IMR-90 (cell line): Measurements from ENCODE around the gene FANCL. TPM values are rescaled to one million over a fixed set of nuclear protein-coding genes. Genes with fewer than 3 reads are reported as not detected.

Experiments
- ATAC-seq: fragments of 200-7000 bp; cut with Tn5 transposase; 2 replicates; pipeline ENCODE4 v1.9.1; 2020; ENCODE audit warnings: low read depth, mild to moderate bottlenecking, moderate library complexity
- BruUV-seq: library from RNA; stranded (reverse); fragments of 400-500 nt; replicated peaks from 2 replicates; lab custom pipeline; 2021; lab: Mats Ljungman, UMichigan
- CTCF ChIA-PET: fragments of 300-600 bp; formaldehyde crosslinking; extraction: SDS; loops from one replicate; lab custom pipeline; 2021; ENCODE audit warnings: antibody characterized with exemption; lab: Yijun Ruan, JAX
- POLR2A ChIA-PET: fragments of 300-600 bp; sonication (Branson Sonifier 250); formaldehyde crosslinking; loops from one replicate; lab custom pipeline; 2022; ENCODE audit warnings: antibody characterized with exemption; ENCODE audit not compliant: unreplicated experiment; lab: Charles Lee
- DNase-seq: peaks from one replicate; pipeline ENCODE4 v3.0.0; 2013
- H2AFZ ChIP-seq: replicated peaks from 2 replicates; pipeline ENCODE3; 2013; ENCODE audit warnings: low read length, mild to moderate bottlenecking; ENCODE audit not compliant: poor library complexity
- H2AK5ac ChIP-seq: 2 replicates; pipeline ENCODE4 v1.6.1; 2013; ENCODE audit warnings: low read depth, low read length, inconsistent platforms
- H2AK9ac ChIP-seq: replicated peaks from 2 replicates; pipeline ENCODE3; 2013; ENCODE audit warnings: mild to moderate bottlenecking, low read depth, low read length, moderate library complexity; ENCODE audit not compliant: poor library complexity
- H2BK120ac ChIP-seq: 2 replicates; pipeline ENCODE4 v1.6.1; 2013; ENCODE audit warnings: low read depth, low read length, inconsistent platforms
- H2BK15ac ChIP-seq: 3 replicates; pipeline ENCODE4 v1.6.1; 2013; ENCODE audit warnings: low read depth, low read length, inconsistent platforms
- H2BK20ac ChIP-seq: 2 replicates; pipeline ENCODE4 v1.6.1; 2013; ENCODE audit warnings: low read depth, mild to moderate bottlenecking, inconsistent platforms, low read length, moderate library complexity
- H2BK5ac ChIP-seq: 2 replicates; pipeline ENCODE4 v1.6.1; 2013; ENCODE audit warnings: mild to moderate bottlenecking, low read depth, low read length, inconsistent platforms; ENCODE audit not compliant: poor library complexity, severe bottlenecking
- H3K14ac ChIP-seq: replicated peaks from 2 replicates; pipeline ENCODE4 v1.6.1; 2013; ENCODE audit warnings: low read depth, low read length, inconsistent platforms
- H3K18ac ChIP-seq: 2 replicates; pipeline ENCODE4 v1.6.1; 2013; ENCODE audit warnings: low read depth, low read length, control low read depth
- H3K23ac ChIP-seq: 2 replicates; pipeline ENCODE4 v1.6.1; 2013; ENCODE audit warnings: low read depth, low read length, inconsistent platforms
- H3K27ac ChIP-seq: 2 replicates; pipeline ENCODE4 v1.5.1; 2013; ENCODE audit warnings: mild to moderate bottlenecking, control low read depth, low read length; ENCODE audit not compliant: insufficient read depth
- H3K27me3 ChIP-seq: 2 replicates; pipeline ENCODE4 v1.6.1; 2013; ENCODE audit warnings: low read length; ENCODE audit not compliant: control insufficient read depth, insufficient read depth
- H3K36me3 ChIP-seq: 2 replicates; pipeline ENCODE4 v1.6.1; 2013; ENCODE audit warnings: low read length, mixed read lengths; ENCODE audit not compliant: control insufficient read depth, insufficient read depth
- H3K4ac ChIP-seq: 2 replicates; pipeline ENCODE4 v1.6.1; 2013; ENCODE audit warnings: low read depth, low read length, inconsistent platforms
- H3K4me1 ChIP-seq: 2 replicates; pipeline ENCODE4 v1.6.1; 2013; ENCODE audit warnings: low read length, mixed read lengths; ENCODE audit not compliant: control insufficient read depth, insufficient read depth
- H3K4me2 ChIP-seq: 2 replicates; pipeline ENCODE4 v1.6.1; 2013; ENCODE audit warnings: low read depth, mild to moderate bottlenecking, control low read depth, low read length, moderate library complexity
- H3K4me3 ChIP-seq: 2 replicates; pipeline ENCODE4 v1.5.1; 2013; ENCODE audit warnings: low read depth, mild to moderate bottlenecking, control low read depth, low read length, moderate library complexity; ENCODE audit not compliant: insufficient read depth
- H3K56ac ChIP-seq: 2 replicates; pipeline ENCODE4 v1.6.1; 2013; ENCODE audit warnings: low read length, inconsistent platforms; ENCODE audit not compliant: insufficient read depth; ENCODE audit errors: extremely low read depth
- H3K79me1 ChIP-seq, 2 experiments: 2 replicates each; pipeline ENCODE4 v1.6.1; 2013; ENCODE audit warnings: low read length in 2 of 2, inconsistent platforms in 1 of 2, low read depth in 1 of 2
- H3K9ac ChIP-seq: 2 replicates; pipeline ENCODE4 v1.6.1; 2013; ENCODE audit warnings: low read depth, low read length, control low read depth
- H3K9me1 ChIP-seq: 2 replicates; pipeline ENCODE4 v1.6.1; 2013; ENCODE audit warnings: low read length, inconsistent platforms; ENCODE audit not compliant: insufficient read depth
- H3K9me3 ChIP-seq: 2 replicates; pipeline ENCODE4 v1.6.1; 2013; ENCODE audit warnings: low read length; ENCODE audit not compliant: control insufficient read depth, insufficient read depth
- H4K20me1 ChIP-seq: 2 replicates; pipeline ENCODE4 v1.6.1; 2013; ENCODE audit warnings: low read length, inconsistent platforms; ENCODE audit not compliant: insufficient read depth
- H4K5ac ChIP-seq: 2 replicates; pipeline ENCODE4 v1.6.1; 2013; ENCODE audit warnings: mild to moderate bottlenecking, low read depth, low read length, control low read depth
- H4K8ac ChIP-seq, 2 experiments: 2 replicates each; pipeline ENCODE4 v1.6.1; 2013; ENCODE audit warnings: low read depth in 2 of 2, low read length in 2 of 2, control low read depth in 1 of 2, inconsistent platforms in 1 of 2
- H4K91ac ChIP-seq: 2 replicates; pipeline ENCODE4 v1.6.1; 2013; ENCODE audit warnings: low read depth, low read length, inconsistent platforms; ENCODE audit not compliant: insufficient read depth
- CEBPB ChIP-seq: IDR thresholded peaks from 2 replicates; pipeline ENCODE4 v1.6.1; 2012; ENCODE audit warnings: low read depth, low read length, improper control_type of control experiment
- RCOR1 ChIP-seq: IDR thresholded peaks from 2 replicates; pipeline ENCODE4 v1.6.1; 2012; ENCODE audit warnings: mild to moderate bottlenecking, low read length, improper control_type of control experiment; ENCODE audit not compliant: insufficient replicate concordance
- WGBS, 2 experiments: methylation state at CpG; one replicate each; pipeline versions ENCODE4 v1.1.5 to v1.1.7; 2013; ENCODE audit warnings: missing lambda C conversion rate in 2 of 2; ENCODE audit not compliant: insufficient read length in 1 of 2; ENCODE audit errors: extremely low coverage in 2 of 2; 5-methylcytosine and 5-hydroxymethylcytosine counted together
- dilution Hi-C: fragments of 300-500 bp; cut with HindIII; formaldehyde crosslinking; loops from one replicate; pipeline ENCODE4 v1.14.3; 2018; ENCODE audit warnings: low sequenced_read_pairs; ENCODE audit not compliant: unreplicated experiment
- in situ Hi-C: fragments of 300-500 bp; cut with MboI; formaldehyde crosslinking; loops from 3 replicates; pipeline ENCODE4 v1.14.3; 2019; ENCODE audit warnings: low sequenced_read_pairs, inconsistent platforms, mixed read lengths
- intact Hi-C: fragments of 100-400 bp; cut with micrococcal nuclease; formaldehyde crosslinking; loops from 2 replicates; pipeline ENCODE4 v1.10.0; 2022
- polyA plus RNA-seq, 3 experiments: library from polyadenylated mRNA; depleted of rRNA; stranded (reverse); fragments of >200 nt; gene quantifications; 2 replicates each; pipeline ENCODE4 v1.2.3, GENCODE V29; 2012; ENCODE audit warnings: low replicate concordance in 1 of 3
- total RNA-seq: library from RNA; depleted of rRNA; stranded (reverse); fragments of >200 nt; gene quantifications from 2 replicates; pipeline ENCODE4 v1.2.3, GENCODE V29; 2012

The FANCL gene
- total and polyA plus RNA-seq, 2 of the 4 experiments (the other 2 are of a cell fraction) = 9.0 to 12.7 TPM

DNA sequence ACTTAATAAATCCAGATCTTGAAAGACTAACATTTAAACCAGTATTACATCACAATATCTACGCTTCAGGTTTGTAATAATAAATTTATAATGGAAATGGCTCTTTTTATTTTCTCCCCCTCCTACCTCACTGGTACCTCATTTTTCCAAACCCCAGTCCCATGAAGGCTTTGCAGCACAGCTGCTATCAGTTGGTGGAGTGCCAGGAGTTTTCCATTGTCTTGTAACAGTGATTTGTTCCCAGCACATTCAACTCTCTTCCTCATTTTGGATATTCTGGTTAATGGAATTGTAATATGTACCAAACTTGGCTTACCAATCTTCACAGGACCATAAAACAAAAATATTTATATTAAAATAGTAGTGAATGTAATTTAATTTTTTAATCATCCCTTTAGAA is 103.3 kb downstream of the FANCL start:
- in situ Hi-C loops = loop anchor here (25.0 kb wide), 1 partner anchor 299 kb away; no protein-coding TSS in a partner anchor

More for the DNA sequence above, 103.3 kb downstream of the FANCL start:
- DNase-seq (no peak), ATAC-seq (no peak)
- POLR2A ChIA-PET = no interaction called here
- H3K27me3 ChIP-seq = no peaks in the 10 kb centered on the region
- H3K4me1 ChIP-seq = no peaks in the 10 kb centered on the region; the same call in 1 of the 2 replicates
- H3K79me1 ChIP-seq = no peaks in the 10 kb centered on the region; a peak in 1 of 4 replicates
- H2AFZ ChIP-seq = no peak overlapping the region
- no peak overlapping the region for H4K91ac ChIP-seq
- H2AK9ac ChIP-seq = no peak overlapping the region
- no peak overlapping the region for H2BK20ac ChIP-seq
- H2BK120ac ChIP-seq = no peak overlapping the region
- no peaks in the 10 kb centered on the region for H3K9me3 ChIP-seq
- H2BK5ac ChIP-seq = no peak overlapping the region
- H3K4me3 ChIP-seq = no peak overlapping the region
- H3K36me3 ChIP-seq = peaks cover 2% of the 10 kb centered on the region; the same call in 1 of the 2 replicates
- H3K56ac ChIP-seq = no peak overlapping the region
- no peak overlapping the region for H3K27ac ChIP-seq
- H3K18ac ChIP-seq = no peak overlapping the region
- no peak overlapping the region for H3K4ac ChIP-seq
- no peak overlapping the region for H2AK5ac ChIP-seq
- TF ChIP-seq CEBPB = no peak
- no peak for TF ChIP-seq RCOR1
- no TSS peak for BruUV-seq
- no peak overlapping the region for H3K4me2 ChIP-seq
- H3K23ac ChIP-seq = no peak overlapping the region
- no peak overlapping the region for H3K14ac ChIP-seq
- no peak overlapping the region for H4K8ac ChIP-seq
- no peaks in the 10 kb centered on the region for H4K20me1 ChIP-seq
- no CpG with 5 or more reads among the region's 1 CpG for WGBS, 2 experiments
- CTCF ChIA-PET = no interaction called here
- no peak overlapping the region for H2BK15ac ChIP-seq
- no peak overlapping the region for H3K9ac ChIP-seq
- H4K5ac ChIP-seq = no peak overlapping the region
- H3K9me1 ChIP-seq = no peaks in the 10 kb centered on the region
- intact Hi-C loops (no loop called here), dilution Hi-C loops (no loop called here)
